CD4-positive, alpha-beta T cell treated with Interferon gamma for 1 hour (primary cell): ENCODE data around the gene TSPEAR.
"Not testable (repeated sequence)": the region's sequence is repeated elsewhere in the genome, so short reads cannot be mapped to it uniquely, and the experiment has no call there.

Experiments
- DNase-seq: peaks from one replicate; pipeline ENCODE4 v3.0.0-alpha.2; 2020

TSPEAR gene

GRCh38 chr21:44647222-44647552, 64.2 kb downstream of the TSPEAR start:
- DNase-seq: no peak

DNA sequence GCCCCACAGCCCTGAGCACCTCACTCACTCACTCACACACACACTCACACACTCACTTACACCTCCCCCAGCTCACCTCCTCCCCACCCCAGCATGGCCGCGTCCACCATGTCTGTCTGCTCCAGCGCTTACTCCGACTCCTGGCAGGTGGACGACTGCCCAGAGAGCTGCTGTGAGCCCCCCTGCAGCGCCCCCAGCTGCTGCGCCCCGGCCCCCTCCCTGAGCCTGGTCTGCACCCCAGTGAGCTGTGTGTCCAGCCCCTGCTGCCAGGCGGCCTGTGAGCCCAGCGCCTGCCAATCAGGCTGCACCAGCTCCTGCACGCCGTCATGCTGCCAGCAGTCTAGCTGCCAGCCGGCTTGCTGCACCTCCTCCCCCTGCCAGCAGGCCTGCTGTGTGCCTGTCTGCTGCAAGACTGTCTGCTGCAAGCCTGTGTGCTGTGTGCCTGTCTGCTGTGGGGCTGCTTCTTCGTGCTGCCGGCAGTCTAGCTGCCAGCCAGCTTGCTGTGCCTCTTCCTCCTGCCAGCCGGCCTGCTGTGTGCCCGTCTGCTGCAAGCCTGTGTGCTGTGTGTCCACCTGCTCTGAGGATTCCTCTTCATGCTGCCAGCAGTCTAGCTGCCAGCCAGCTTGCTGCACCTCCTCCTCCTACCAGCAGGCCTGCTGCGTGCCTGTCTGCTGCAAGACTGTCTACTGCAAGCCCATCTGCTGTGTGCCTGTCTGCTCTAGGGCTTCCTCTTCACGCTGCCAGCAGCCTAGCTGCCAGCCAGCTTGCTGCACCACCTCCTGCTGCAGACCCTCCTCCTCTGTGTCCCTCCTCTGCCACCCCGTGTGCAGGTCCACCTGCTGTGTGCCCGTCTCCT, 64.8 kb downstream of the TSPEAR start, which contains the start of gene KRTAP10-11:
TSS of gene KRTAP10-11 (plus strand) at position 49 of the 856 bp plus-strand sequence. CDS start at position 94, 45 bp downstream.
- not testable (repeated sequence) for DNase-seq

DNA sequence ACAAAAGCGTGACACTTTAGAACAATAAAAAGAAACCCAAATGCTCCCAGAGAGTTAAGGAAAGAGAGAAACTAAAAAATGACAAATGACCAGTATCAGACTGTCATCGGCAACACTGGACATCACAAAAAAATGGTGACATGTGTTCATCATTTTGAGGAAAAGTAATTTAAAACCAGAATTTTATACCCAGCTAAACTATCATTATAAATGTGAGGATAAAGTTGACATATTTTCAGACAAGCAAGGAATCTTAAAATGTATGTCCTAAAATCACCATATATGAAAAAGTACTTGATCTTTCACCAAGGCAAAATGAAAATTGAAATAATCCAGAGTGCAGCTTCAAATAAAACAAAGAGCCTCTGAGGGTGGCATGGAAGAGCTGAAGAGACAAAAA, 66.5 kb downstream of the TSPEAR start:
- DNase-seq: no peak

DNA sequence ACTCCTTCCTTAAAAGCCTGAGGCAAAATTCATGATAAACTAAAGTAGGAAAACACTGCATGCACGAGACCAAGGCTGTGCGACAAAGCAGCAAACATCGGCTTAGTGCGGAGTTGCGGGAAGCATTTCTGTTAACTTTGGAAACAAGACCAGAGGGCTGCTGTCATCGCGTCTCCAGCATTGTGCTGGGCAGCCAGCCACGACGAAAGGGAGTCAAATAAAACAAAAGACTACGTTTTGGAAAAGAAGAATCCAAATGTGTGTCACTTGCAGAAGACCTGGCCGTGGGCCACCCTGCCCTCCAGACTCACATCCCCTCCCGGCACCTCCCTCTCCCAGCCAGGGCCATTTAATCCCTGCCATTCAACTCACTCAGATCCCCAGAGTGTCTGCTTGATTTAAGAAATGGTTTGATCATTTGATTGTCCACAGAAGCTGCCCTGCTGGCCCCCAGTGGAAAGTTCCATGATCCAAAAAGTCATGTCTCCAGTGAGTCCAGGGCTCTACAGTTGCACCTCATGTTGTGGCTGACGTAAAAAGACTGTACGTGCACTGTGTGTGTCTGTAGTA, 67.5 kb downstream of the TSPEAR start:
- no peak for DNase-seq

GRCh38 chr21:44640761-44641160, 70.6 kb downstream of the TSPEAR start:
- no peak for DNase-seq

GRCh38 chr21:44639331-44639655, 72.1 kb downstream of the TSPEAR start:
- no peak for DNase-seq

DNA sequence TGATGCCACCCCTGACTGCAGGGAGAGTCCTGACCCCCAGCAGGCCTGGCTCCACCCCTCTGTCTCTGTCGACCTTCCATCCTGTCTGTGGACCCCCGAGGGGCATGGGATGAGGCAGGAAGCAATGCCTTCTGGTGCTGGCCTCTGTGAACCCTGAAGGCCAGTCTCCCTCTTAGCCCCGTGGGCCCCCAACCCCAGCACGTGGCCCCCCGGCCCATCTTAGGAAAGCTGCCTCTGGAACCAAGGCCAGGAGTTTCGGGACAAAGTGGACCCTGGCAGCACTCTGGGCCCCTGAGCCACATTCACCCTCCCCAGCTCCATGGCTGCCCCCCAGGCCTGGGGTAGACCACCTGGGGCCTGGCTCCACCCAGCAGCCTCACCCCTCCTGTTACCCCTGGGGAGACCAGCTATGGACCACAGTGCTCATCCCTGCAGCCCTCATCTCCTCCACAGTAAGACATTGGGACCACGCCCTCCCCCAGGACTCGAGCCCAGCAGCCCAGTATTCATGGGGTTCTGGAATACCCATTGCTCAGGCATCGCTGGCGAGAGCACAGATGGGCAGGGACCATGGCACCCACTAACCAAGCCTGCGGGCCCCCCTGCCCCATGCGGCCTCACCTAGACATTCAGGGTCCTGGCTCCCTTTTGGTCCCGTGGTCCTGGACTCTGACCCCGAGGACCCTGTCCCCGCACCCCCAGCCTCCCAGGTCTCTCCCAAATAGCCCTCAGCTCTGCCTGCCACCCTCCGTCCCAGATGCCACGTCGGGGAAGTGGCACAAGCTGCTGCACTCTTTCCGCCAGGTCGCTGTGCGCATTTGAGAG, 72.7 kb downstream of the TSPEAR start:
- not testable (repeated sequence) for DNase-seq

DNA sequence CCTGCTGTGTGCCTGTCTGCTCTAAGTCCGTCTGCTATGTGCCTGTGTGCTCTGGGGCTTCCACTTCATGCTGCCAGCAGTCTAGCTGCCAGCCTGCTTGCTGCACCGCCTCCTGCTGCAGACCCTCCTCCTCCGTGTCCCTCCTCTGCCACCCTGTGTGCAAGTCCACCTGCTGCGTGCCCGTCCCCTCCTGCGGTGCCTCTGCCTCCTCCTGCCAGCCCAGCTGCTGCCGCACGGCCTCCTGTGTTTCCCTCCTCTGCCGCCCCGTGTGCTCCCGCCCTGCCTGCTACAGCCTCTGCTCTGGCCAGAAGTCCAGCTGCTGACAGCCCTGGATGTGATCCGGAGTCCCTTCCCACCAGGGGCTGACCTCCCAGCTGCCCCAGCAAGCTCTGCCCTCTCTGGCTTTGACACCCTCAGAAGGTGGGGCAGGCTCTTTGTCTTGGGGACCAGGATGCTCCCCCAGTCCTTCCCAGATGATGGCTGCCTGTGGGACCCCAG, 73.5 kb downstream of the TSPEAR start:
- DNase-seq: not testable (repeated sequence)

- DNase-seq: no peak
Measured at GRCh38 chr21:44637018-44637850, 74.1 kb downstream of the TSPEAR start, which contains the start of gene KRTAP10-10. KRTAP10-10 (plus strand) TSS chr21:44637356; CDS start chr21:44637418, 62 bp downstream.

DNA sequence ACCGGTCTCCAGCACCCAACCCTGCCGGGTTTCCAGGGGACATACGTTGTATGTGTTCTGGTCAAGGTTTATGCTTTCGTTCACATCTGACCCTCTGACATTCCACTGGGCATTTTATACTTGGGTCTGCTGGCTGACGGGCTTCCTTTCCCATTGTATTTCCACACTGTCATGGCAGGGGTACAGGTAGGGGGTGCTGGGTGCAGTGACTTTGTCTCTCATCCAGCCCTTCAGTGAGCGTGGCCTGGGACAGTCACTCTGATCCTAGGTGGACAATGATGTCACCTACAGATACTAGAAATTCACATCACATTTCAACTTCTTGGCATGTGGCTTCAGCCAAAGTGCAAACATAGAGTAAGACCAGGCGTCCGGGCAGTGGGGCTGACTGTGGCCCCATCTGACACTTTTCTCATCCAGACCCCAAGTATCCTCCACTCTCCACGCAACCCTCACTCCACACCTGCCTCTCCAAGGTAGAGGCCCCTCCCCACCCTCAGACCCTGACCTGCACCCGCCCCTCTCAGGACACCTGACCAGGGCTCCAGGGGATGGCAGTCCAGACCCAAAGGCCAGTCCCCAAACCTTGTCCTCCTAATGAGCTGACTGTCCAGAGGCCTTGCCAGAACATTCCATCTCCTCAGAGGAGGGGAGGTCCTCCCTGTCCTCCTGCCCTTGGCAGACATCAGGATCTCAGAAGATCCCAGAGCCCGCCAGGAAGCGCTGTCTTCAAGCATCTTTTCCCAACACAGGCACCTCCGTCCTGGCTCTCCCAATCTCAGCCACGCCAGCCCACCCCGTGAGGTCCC, 75.0 kb downstream of the TSPEAR start:
- DNase-seq: no peak

DNA sequence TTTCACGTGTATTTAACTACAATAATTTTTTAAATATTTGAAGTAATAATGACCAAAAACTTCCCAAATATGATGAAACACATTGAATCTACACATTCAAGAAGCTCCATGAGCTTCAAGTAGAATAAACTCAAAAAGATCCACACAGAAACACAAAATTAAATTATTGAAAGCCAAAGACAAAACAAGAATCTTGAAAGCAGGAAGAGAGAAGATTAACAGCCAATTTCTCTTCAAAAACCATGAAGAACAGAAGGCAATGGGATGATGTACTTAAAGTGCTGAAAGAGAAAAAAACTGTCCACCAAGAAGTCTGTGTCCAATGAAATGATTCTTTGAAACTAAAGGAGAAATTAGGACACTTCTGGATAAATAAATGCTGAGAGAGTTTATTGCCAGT, 79.3 kb downstream of the TSPEAR start:
- no peak for DNase-seq

DNA sequence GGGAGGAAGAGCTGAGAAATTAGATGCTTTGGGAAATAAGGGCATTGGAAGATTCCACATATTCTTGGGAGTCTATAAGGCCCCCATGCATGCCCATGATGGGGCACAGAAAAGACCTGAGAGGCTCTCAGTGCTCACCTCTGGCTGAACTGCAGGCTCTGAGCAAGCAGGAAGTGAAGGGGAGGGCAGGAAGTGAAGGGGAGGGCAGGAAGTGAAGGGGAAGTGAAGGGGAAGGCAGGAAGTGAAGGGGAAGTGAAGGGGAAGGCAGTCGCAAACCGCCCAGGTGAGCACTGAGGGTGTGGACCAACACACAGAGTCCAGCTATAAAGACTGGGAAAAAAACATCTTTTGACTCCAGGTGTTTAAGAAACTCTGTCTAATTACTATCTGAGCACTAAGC, 80.9 kb downstream of the TSPEAR start:
- peak; percentile 18 for DNase-seq

DNA sequence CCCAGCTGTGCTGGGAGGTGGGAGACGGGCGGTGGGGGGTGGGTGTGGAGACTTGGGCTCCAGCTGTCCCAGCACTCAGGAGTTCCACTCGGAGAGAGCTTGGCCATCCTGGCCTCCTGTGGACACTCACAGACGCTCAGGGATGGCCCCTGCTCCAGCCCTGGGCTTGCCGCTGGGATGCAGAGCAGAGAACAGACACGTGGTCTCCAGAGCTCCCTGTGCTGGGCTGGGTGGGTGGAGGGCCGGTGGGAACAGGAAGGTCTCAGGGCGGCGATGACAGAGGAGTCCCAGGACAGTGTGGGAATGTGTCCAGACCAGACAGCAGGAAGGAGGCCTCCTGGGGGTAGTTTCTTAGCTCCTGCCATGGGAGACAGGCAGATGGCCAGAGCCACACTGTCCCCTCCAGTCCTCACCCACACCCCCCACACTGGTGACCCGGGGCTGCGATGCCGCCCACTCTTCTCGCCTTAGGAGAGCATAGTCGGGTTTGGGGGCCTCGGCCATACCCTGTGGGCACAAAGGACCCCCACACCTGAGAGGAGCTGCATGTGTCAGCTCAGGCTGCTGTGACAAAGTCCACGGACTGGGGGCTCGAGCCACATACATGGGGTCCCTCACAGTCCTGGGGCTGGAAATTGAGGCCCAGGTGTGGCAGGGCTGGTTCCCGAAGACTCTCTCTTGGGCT, 82.5 kb downstream of the TSPEAR start:
- DNase-seq: no peak

DNA sequence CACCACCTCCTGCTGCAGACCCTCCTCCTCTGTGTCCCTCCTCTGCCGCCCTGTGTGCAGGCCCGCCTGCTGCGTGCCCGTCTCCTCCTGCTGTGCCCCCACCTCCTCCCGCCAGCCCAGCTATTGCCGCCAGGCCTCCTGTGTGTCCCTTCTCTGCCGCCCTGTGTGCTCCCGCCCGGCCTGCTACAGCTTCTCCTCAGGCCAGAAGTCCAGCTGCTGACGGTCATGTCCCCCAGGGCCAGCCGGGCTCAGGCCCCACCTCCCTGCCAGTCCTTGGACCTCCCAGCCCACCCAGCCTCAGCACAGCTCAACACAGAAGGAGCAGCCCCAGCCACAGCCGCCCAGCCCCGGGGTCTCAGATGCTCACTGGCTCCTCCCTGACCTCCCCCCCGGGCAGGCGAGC, 83.5 kb downstream of the TSPEAR start:
- DNase-seq: not testable (repeated sequence)

GRCh38 chr21:44627181-44627822, 84.1 kb downstream of the TSPEAR start:
- not testable (repeated sequence) for DNase-seq

DNA sequence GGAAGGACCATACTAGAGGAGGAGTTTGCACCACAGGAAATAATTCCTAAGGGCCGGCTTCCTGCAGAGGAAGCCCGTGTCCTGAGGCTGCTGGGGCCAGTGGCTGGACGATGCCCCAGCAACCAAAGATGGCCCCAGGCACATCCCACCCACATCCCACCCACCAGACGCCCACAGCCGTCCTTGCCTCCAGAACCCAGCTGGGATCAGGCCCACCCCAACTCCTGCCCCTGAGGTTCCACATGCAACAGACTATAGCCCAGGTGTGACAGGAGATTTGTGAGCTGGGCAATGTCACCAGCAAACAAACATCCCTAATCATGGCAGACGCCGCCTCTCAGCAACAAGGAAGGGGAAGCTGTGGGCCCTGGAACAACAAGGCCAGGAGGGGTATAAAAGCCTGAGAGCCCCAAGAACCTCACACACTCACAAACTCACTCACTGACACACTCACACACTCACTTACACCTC, 84.7 kb downstream of the TSPEAR start, which contains the start of gene KRTAP10-9:
TSS of gene KRTAP10-9 (plus strand) at position 421 of the 471 bp plus-strand sequence. CDS start 79 bp downstream, outside the sequence.
- no peak for DNase-seq

- DNase-seq: peak; percentile 29
Measured at GRCh38 chr21:44626262-44626661, 85.1 kb downstream of the TSPEAR start.

DNA sequence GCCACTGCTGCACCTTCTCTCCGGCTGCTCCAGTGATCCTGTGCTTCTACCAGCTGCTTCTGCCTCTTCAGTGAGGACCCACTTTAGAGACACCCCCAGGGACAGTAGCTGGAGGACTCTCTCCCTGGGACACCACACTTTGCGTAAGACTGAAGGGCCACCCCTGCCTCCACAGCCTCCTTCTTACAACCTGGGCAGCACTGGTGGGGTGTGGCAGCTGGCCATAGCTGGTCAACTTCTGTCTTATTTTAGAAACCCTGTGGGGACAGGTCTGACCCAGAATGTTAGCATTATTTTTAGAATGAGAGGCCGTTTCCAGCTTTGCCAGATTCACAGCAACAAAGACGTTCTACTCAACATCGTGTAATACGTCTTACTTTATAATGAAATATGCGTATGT, 85.6 kb downstream of the TSPEAR start:
- no peak for DNase-seq

- no peak for DNase-seq
Measured at GRCh38 chr21:44623575-44623974, 87.8 kb downstream of the TSPEAR start.

GRCh38 chr21:44619886-44620285, 91.5 kb downstream of the TSPEAR start:
- DNase-seq: no peak
